Thymus (tissue), 2 donors: ENCODE data around the gene NUDT3. TPM values are rescaled to one million over a fixed set of nuclear protein-coding genes. Genes with fewer than 3 reads are reported as not detected.

Experiments
- polyA plus RNA-seq: library from polyadenylated mRNA; stranded (reverse); fragments of 200-250 nt; gene quantifications from one replicate; pipeline ENCODE4 v1.2.3, GENCODE V29; 2013
- total RNA-seq: library from RNA; stranded (reverse); fragments of 120-200 nt; gene quantifications from one replicate; pipeline ENCODE4 v1.2.4, GENCODE V29; 2013
- donor health status: healthy.

The NUDT3 gene
- total and polyA plus RNA-seq, 2 donors = 9.7 to 12.7 TPM

Other genes starting within 250 kb of the NUDT3 start
- gene GRM4, start 246.6 kb downstream of the NUDT3 start, total RNA-seq = 0.14 TPM
- gene GRM4, start 246.6 kb downstream of the NUDT3 start, polyA plus RNA-seq = 0.27 TPM
- 199 TPM for gene HMGA1, start 155.8 kb downstream of the NUDT3 start, total RNA-seq
- gene HMGA1, start 155.8 kb downstream of the NUDT3 start, polyA plus RNA-seq = 55.5 TPM
- 16.4 TPM for gene SMIM29, start 143.7 kb downstream of the NUDT3 start, total RNA-seq
- gene SMIM29, start 143.7 kb downstream of the NUDT3 start, polyA plus RNA-seq = 43.3 TPM
- gene RPS10, start 33.4 kb upstream of the NUDT3 start, total RNA-seq = 2,659 TPM
- 2,778 TPM for gene RPS10, start 33.4 kb upstream of the NUDT3 start, polyA plus RNA-seq
- 1.7 TPM for gene PACSIN1, start 73.4 kb upstream of the NUDT3 start, total RNA-seq
- gene PACSIN1, start 73.4 kb upstream of the NUDT3 start, polyA plus RNA-seq = 1.2 TPM
- gene SPDEF, start 163.7 kb upstream of the NUDT3 start, total RNA-seq = 0.14 TPM
- 0.55 TPM for gene SPDEF, start 163.7 kb upstream of the NUDT3 start, polyA plus RNA-seq